ENCODE results near the gene C3orf18. TPM values are rescaled to one million over a fixed set of nuclear protein-coding genes. Genes with fewer than 3 reads are reported as not detected.

C3orf18 gene
- total RNA-seq, 1 experiment from 2014 or later: 7.1 TPM

DNA sequence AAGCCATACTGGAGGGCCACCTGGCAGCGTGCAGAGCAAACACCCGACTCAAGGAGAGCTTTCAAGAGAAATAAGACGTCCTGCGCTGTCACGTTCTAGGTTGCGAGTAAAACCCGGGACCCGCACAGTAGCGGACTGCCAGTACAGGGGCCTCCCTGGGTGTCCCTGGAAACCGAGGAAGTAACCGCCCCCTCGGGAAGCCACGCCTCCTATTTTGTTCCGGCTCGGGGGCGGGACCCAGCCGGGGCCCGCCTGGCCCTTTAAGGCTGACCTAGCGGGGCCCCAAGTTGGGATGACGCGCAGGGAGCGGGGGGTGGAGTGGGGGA is 49.2 kb upstream of the C3orf18 start:
- H3K9me3 Mint-ChIP-seq: no peaks in the 10 kb centered on the region
- H2BK12ac ChIP-seq (ENCODE audit: insufficient read length, low read depth, low read length): no peak overlapping the region
- peak overlapping the region; percentile 81 to 82 for H3K4me3 Mint-ChIP-seq
- H2BK5ac ChIP-seq (ENCODE audit: insufficient read length, low read length): no peak overlapping the region
- no peak overlapping the region for H2BK15ac ChIP-seq (ENCODE audit: low read depth, low read length)
- no peak overlapping the region for H3K56ac ChIP-seq (ENCODE audit: insufficient read length, low read depth, low read length)
- H3K4me1 Mint-ChIP-seq: peaks cover 22% of the 10 kb centered on the region in 2 experiments
- H3K23me2 ChIP-seq (ENCODE audit: insufficient read length, low read depth, low read length, poor library complexity, severe bottlenecking): peaks cover 22% of the 10 kb centered on the region
- peaks cover 3% of the 10 kb centered on the region; the same call in 1 of the 2 replicates for H3K27me3 ChIP-seq (ENCODE audit: insufficient read depth, low read length)
- TF ChIP-seq, protein P1, sequence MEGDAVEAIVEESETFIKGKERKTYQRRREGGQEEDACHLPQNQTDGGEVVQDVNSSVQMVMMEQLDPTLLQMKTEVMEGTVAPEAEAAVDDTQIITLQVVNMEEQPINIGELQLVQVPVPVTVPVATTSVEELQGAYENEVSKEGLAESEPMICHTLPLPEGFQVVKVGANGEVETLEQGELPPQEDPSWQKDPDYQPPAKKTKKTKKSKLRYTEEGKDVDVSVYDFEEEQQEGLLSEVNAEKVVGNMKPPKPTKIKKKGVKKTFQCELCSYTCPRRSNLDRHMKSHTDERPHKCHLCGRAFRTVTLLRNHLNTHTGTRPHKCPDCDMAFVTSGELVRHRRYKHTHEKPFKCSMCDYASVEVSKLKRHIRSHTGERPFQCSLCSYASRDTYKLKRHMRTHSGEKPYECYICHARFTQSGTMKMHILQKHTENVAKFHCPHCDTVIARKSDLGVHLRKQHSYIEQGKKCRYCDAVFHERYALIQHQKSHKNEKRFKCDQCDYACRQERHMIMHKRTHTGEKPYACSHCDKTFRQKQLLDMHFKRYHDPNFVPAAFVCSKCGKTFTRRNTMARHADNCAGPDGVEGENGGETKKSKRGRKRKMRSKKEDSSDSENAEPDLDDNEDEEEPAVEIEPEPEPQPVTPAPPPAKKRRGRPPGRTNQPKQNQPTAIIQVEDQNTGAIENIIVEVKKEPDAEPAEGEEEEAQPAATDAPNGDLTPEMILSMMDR (conservative IDR thresholded peaks at IDR 0.05): no peak
- no peak overlapping the region for H3T11ph ChIP-seq (ENCODE audit: low read length)
- H3K27me3 Mint-ChIP-seq (ENCODE audit: low read depth): peaks cover 30% of the 10 kb centered on the region
- WGBS (ENCODE audit: extremely low coverage, insufficient read length, low lambda C conversion rate): no CpG with 5 or more reads among the region's 22 CpGs
- no peak overlapping the region for H3K18ac ChIP-seq (ENCODE audit: insufficient read length, low read depth, low read length)
- H2AFZ ChIP-seq (ENCODE audit: low read length): no peak overlapping the region
- no peak overlapping the region for H3K9ac ChIP-seq (ENCODE audit: extremely low read depth, insufficient read length, low read length)
- H3K9me3 ChIP-seq (ENCODE audit: control insufficient read depth, low read depth, low read length): no peaks in the 10 kb centered on the region
- H4K20me1 ChIP-seq (ENCODE audit: control insufficient read depth, insufficient read depth, insufficient read length): no peaks in the 10 kb centered on the region
- peaks cover 0 to 10% (median 6%) of the 10 kb centered on the region in 3 experiments; a peak in 4 of 7 replicates for H3K36me3 Mint-ChIP-seq (ENCODE audit: insufficient read depth in 1 of 3, low read depth in 3 of 3)
- peak; percentile 97 for DNase-seq
- H3K79me1 ChIP-seq (ENCODE audit: insufficient read depth, low read depth, low read length, poor library complexity, severe bottlenecking): no peaks in the 10 kb centered on the region
- H4K8ac ChIP-seq (replicated peaks; ENCODE audit: insufficient read length, low read depth, low read length): no peak overlapping the region
- H4K91ac ChIP-seq (ENCODE audit: insufficient read length, low read depth, low read length): no peak overlapping the region
- H2BK20ac ChIP-seq (ENCODE audit: low read depth, low read length, poor library complexity, severe bottlenecking): no peak overlapping the region
- H3K4ac ChIP-seq (ENCODE audit: low read depth, low read length): no peak overlapping the region
- peak overlapping the region; percentile 83 for H3K4me2 ChIP-seq (ENCODE audit: insufficient read depth, insufficient read length, low read length)
- no peak overlapping the region for H2AK5ac ChIP-seq (ENCODE audit: insufficient read length, low read length)
- H3K27ac ChIP-seq (ENCODE audit: insufficient read length, low read depth, low read length): no peak overlapping the region
- H3K4me1 ChIP-seq (ENCODE audit: insufficient read depth, low read length): 0 out of 2 replicates have a peak, but pooled peaks cover 3% of the 10 kb centered on the region
- H2BK120ac ChIP-seq (ENCODE audit: low read depth, low read length, poor library complexity, severe bottlenecking): no peak overlapping the region
- no peak overlapping the region for H4K5ac ChIP-seq (ENCODE audit: insufficient read length, low read depth, low read length)
- no peak overlapping the region for H3K23ac ChIP-seq (ENCODE audit: insufficient read length, low read depth, low read length)
- no peak overlapping the region for H3K14ac ChIP-seq (ENCODE audit: insufficient read depth, low read length)
- no peaks in the 10 kb centered on the region for H3K79me2 ChIP-seq (ENCODE audit: insufficient read depth, low read length)
- peak overlapping the region in 2 of 3 experiments; percentile 40 to 81; a peak in 3 of 7 replicates for H3K27ac Mint-ChIP-seq

Measured in H9 (cell line).